ENCODE measurements around the gene PYROXD2. TPM values are rescaled to one million over a fixed set of nuclear protein-coding genes. Genes with fewer than 3 reads are reported as not detected.

PYROXD2 gene
- total RNA-seq, 1 donor from 2014 or later, result 4.0 TPM

GRCh38 chr10:98337484-98337883 lies 77.5 kb downstream of the PYROXD2 start:
- no peak for DNase-seq (ENCODE audit: low read depth, low spot score)

Other genes with a start within 250 kb of the PYROXD2 start
- gene LOXL4, start 147.0 kb downstream of the PYROXD2 start, total RNA-seq, result 1.1 and 1.3 TPM in 2 replicates
- 27.1 and 28.8 TPM in 2 replicates for gene HPS1, start 31.8 kb upstream of the PYROXD2 start, total RNA-seq